ENCODE results near the gene ERFE. TPM values are rescaled to one million over a fixed set of nuclear protein-coding genes. Genes with fewer than 3 reads are reported as not detected.

Gene ERFE
- total and polyA plus RNA-seq, 2 of the 4 experiments (the other 2 are of a cell fraction), result 1.3 to 3.5 TPM

DNA sequence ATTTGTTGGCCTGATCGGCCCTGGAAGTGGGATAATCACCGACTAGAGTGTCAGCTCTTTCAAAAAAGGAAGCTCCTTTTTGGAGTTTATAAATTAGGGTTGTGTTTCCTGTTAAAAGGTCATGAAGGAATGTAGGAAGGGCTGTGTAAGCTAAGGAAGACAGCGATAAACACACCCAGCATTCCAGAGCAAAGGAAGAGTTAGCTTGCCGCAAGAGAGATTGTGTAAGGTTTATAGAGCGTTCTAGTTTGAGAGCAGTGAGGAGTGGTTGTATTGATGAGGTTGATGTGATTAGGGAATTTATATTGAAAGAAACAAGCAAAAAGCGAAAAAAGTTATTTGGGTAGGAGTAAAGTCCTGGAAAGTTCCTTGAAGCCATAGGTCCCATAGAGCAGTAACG lies 48.2 kb downstream of the ERFE start:
- Histone ChIP-seq H4K91ac (ENCODE audit: insufficient read depth, low read depth, low read length) (no peak overlapping the region), H4K5ac (ENCODE audit: low read depth, low read length) (no peak overlapping the region), H3K4me1 (ENCODE audit: control insufficient read depth, insufficient read depth, low read length) (peaks cover 3% of the 10 kb centered on the region), H3K27me3 (ENCODE audit: control insufficient read depth, insufficient read depth, low read length) (peaks cover 33% of the 10 kb centered on the region), H4K20me1 (ENCODE audit: insufficient read depth, low read length) (peaks cover 7% of the 10 kb centered on the region), H2AK9ac (replicated peaks; ENCODE audit: low read depth, low read length, poor library complexity) (no peak overlapping the region), H3K18ac (ENCODE audit: low read depth, low read length) (no peak overlapping the region), H3K4me2 (ENCODE audit: low read depth, low read length) (no peak overlapping the region), H3K23ac (ENCODE audit: low read depth, low read length) (no peak overlapping the region), H2BK120ac (ENCODE audit: low read depth, low read length) (no peak overlapping the region), H2BK20ac (ENCODE audit: low read depth, low read length) (no peak overlapping the region), H3K4me3 (ENCODE audit: insufficient read depth, low read depth, low read length) (no peak overlapping the region), H2AK5ac (ENCODE audit: low read depth, low read length) (no peak overlapping the region), H3K79me1 (ENCODE audit: low read depth in 1 of 2, low read length in 2 of 2) (peaks cover 0 to 14% of the 10 kb centered on the region in 2 experiments; a peak in 1 of 4 replicates), H2BK15ac (ENCODE audit: low read depth, low read length) (no peak overlapping the region), H3K9ac (ENCODE audit: low read depth, low read length) (no peak overlapping the region), H3K14ac (replicated peaks; ENCODE audit: low read depth, low read length) (no peak overlapping the region), H3K36me3 (ENCODE audit: control insufficient read depth, insufficient read depth, low read length) (no peaks in the 10 kb centered on the region), H3K27ac (ENCODE audit: insufficient read depth, low read length) (no peak overlapping the region), H3K9me3 (ENCODE audit: control insufficient read depth, insufficient read depth, low read length) (peaks cover 3% of the 10 kb centered on the region; the same call in 1 of the 2 replicates), H3K9me1 (ENCODE audit: insufficient read depth, low read length) (no peaks in the 10 kb centered on the region), H2BK5ac (ENCODE audit: low read depth, low read length, poor library complexity, severe bottlenecking) (no peak overlapping the region), H3K4ac (ENCODE audit: low read depth, low read length) (no peak overlapping the region), H3K56ac (ENCODE audit: extremely low read depth, insufficient read depth, low read length) (no peak overlapping the region), H4K8ac (ENCODE audit: low read depth in 2 of 2, low read length in 2 of 2) (no peak overlapping the region), H2AFZ (replicated peaks; ENCODE audit: low read length, poor library complexity) (no peak overlapping the region)
- BruUV-seq (replicated peaks), result no TSS peak
- POLR2A ChIA-PET (ENCODE audit: unreplicated experiment), result no interaction called here
- in situ Hi-C loops (cut with MboI; ENCODE audit: low sequenced_read_pairs) (no loop called here), dilution Hi-C loops (cut with HindIII; ENCODE audit: low sequenced_read_pairs, unreplicated experiment) (no loop called here), intact Hi-C loops (cut with micrococcal nuclease) (no loop called here)
- ATAC-seq (ENCODE audit: low read depth), result no peak
- no peak for DNase-seq
- CTCF ChIA-PET, result no interaction called here
- TF ChIP-seq MXI1 (IDR thresholded peaks at IDR 0.05; ENCODE audit: borderline replicate concordance, low read depth, low read length), result no peak
- WGBS, 2 experiments (ENCODE audit: extremely low coverage in 2 of 2, insufficient read length in 1 of 2), result 61% methylated on average over 4 of the region's 7 CpGs; no CpG with 5 or more reads in 1 of the 2 experiments

Data from IMR-90 (cell line).